SKM-1 treated with dmso at 0.1 percent for 144 hours (cell line): ENCODE results near the gene KLHL17.
"Not testable (repeated sequence)": the region's sequence is repeated elsewhere in the genome, so short reads cannot be mapped to it uniquely, and the experiment has no call there.

Experiments
- DNase-seq: peaks from one replicate; lab custom pipeline; 2025; ENCODE audit not compliant: unreplicated experiment; lab: John Stamatoyannopoulos, UW

Gene KLHL17

DNA sequence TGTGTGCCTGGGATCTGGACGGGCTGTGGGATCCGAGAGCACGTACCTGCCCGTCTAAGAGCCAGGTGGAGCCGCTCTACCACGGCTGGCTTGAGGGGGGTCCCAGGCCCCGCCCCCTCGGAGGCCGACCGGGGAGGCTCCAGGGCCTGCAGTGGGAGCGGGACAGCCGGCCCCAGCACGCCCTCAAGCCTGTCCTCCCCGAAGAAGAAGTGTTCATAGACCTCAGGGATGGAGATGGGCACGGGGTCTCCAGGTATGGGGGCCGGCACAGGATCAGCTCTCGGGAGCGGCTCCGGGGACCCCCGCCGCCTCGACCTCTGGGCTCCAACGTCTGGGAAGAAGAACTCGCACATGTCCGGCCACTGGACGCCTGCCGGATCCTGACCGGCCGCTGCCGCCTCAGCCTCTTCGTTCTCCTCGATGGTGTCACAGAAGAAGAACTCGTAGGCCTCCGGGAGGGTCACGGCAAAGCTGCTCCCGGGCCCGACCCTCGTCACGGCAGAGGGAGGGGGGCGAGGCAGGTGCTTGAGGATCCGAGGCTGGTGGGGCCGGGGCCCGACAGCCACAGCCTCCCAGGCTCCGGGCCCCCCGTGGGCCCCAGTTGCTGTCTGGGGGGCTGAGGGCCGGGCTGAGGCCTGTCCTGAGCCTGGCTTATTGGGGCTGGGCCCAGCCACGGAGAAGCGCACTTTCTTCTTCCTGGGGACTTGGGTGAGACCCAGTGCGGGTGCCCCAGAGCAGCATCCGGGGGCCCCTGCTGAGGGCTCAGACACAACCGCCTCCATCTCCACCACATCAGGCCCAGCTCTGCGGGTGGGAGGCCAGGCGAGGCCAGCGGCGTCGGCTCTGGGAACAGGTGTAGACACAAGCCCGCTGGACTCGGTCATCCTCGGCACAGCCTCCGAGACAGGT lies 18.7 kb downstream of the KLHL17 start:
- DNase-seq = no peak

DNA sequence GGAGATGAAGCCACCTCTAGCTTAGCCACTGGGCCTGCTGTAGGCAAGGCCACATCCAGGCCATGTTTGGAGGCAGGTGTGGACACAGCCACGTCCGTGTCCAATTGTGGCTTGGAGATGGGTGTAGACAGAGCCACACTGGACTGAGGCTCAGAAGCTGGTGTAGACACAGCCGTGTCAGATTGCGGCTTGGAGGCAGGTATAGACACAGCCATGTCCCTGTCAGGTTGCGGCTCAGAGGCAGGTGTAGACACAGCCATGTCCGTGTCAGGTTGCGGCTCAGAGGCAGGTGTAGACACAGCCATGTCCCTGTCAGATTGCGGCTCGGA lies 19.3 kb downstream of the KLHL17 start:
- no peak for DNase-seq

DNA sequence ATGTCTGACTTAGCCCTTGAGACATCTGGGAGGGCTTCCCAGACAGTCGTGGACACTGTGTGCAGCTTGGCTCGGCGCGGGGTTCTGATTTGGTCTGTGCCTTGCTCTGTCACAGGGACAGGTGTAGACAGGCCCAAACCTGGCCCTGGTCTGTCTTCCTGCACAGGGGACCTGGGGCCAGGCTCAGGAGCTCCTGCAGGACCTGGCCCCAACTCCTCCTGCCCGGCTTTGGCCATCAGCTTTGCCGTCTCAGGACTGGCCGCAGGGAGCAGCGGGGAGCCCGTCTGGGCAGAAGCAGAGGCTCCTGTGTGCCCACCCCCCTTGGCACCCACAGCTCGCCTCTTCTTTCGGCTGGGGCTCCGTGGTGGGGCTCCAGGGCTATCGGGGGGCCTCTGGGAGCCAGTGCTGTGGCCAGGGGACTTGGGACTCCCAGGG lies 19.8 kb downstream of the KLHL17 start:
- no peak for DNase-seq

DNA sequence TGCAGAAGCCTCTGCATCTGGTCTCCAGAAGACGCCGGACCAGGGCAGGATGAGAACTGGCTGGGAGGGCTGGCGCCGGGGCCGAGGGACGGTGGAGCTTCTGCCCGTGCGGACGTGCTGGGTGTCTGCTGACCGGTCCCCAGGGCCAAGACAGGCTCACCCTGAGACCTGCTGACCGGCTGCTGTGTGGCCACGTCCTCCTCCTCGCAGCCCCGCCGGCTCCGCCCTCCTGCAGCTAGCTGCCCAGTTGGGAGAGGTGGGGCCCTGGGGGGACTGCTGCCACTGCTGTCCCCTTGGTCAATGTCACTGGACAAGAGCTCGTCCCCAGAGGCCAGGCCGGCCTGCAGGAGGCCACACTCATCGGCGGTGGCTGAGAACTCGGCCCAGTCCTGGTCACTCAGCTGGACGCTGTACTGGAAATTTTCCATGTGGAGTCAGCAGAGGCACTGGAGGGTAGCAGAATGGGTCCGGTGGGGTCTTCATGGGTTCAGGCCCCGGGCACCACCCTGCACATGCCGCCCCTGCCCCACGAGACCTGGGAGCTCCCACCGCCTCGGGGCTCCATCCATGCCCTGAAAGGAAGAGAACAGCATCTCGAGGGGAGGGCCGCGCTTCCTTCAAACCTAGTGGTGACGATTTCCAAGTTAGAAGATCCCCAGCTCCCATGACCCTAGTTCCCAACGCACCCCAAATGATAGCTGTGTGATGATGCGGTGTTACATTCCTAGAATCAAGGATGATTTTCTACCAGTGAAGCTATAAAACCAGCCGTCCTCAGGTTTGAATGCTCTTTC lies 20.4 kb downstream of the KLHL17 start:
- DNase-seq = no peak

DNA sequence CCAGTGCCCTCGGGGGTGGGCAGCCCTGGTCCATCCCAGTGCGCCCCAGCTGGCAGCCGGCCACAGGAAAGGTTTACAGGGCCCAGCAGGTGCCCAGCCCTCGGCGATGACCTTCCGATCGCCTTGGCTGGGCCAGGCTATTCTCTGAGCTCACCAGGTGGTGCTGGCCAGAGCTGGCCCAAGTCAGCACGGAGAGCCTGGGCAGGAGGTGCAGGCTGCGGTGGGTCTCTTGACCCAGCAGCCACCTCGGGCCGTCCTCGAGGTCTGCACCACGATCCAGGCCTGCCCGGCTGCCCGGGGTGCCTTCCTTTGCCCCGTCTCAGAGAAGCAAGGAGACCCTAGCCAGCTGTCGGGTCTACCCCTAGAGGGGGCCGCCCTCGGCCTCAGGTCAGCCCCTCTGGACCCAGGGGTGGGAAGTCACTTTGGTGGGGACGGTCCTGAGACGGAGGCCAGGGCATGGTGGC lies 21.1 kb downstream of the KLHL17 start:
- DNase-seq = no peak

DNA sequence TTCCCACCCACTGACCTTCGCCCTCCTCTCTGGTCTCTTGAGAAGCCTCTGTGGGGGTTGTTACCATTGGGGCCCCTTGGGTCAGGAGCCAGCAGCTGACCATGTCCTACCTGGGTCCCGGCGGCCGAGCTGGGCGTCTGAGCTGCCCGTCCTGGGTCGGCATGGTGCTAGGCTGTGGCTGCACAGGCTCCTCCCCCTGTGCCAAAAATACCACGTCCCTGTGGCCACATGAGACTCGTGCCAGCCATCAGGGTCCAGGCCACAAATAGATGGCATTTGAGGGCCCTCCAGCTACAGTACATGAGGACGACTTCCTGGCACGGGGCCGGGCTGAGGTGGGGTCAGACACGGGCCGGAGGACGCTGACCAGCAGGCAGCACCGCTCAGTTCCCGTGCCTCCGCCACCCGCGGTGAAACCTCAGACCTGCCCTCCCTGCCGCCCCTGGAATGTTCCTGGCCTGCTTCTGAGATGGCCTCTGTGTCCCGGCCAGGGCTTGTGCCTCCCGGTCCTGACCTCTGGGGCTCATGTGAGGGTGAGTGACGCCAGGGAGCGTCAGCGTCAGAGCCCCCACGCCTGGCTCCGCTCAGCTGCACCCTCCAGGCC lies 21.7 kb downstream of the KLHL17 start, which contains the start of gene PERM1:
Gene PERM1, minus strand, starts transcription at position 139 of the 604 bp plus-strand sequence. CDS start 1,064 bp downstream, outside the sequence.
- DNase-seq = no peak

DNA sequence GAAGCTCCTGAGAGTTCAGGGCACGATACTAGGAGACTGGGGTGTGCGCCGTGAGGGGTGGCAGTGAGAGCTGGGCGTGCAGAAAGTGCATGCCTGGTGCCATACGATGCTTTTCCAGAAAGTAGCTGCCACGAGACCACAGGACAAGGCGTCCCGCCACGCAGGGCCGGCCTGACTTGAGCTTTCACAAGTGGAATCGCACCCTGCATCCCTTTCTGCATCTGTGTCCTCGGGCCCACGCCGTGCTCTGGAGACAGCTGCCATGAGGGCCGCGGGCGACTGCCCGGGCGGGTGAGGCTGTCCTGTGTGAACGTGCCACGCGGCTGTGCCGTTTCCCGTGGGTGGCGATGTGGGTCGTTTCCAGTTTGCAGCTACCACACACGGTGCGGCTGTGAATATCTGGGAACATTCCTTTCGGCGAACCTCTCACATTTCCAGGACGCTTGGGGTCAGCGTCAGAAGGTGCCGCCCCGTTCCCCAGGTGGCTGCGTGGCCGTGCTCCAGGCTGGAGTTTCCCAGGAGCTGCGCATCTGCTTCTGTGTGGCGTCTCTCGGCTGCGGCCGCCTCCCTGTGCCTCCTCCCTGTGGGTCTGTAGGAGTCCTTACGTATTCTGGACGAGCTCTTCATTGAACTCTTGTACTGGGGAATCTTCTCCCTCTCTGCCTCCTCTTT lies 22.5 kb downstream of the KLHL17 start:
- no peak for DNase-seq

DNA sequence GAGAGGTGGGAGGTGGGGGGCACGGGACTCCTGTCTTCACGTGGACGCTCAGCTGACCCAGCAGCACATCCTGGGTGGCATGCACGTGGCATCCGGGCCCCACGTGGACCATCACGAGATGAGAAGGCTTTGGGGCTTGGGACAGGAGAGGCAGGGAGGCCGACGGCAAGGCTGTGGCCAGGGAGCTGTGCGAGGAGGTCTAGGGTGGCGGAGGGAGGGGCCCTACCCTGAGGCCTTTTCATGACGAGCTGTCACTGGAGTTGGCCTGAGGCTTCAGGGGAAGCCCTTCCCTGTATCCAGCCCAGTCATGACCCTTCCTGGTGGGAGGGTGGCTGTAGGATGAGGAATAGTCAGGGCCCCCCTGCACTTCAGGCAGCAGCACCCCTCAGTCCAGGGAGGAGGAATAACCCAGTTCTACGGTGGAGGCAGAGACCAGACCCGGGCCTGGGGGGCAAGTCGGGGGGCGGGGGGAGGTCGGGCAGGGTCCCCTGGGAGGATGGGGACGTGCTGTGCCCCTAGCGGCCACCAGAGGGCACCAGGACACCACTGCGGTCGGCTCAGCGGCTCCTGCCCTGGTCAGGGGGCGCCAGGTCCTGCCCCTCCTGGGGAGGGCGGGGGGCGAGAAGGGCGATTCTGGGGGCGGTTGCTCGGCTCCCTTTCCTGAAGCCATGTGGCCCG lies 23.6 kb downstream of the KLHL17 start:
- no peak for DNase-seq

DNA sequence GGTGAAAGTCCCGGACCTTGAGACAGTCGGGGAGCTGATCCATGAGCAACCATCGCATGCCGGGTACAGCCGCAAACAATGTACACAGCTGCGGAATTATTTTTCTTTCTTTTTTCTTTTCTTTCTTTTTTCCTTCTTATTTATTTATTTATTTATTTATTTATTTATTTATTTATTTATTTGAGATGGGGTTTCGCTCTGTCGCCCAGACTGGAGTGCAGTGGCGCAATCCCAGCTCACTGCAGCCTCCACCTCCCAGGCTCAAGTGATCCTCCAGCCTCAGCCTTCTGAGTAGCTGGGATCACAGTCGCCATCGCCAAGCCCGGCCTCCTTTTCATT lies 24.1 kb downstream of the KLHL17 start:
- no peak for DNase-seq

DNA sequence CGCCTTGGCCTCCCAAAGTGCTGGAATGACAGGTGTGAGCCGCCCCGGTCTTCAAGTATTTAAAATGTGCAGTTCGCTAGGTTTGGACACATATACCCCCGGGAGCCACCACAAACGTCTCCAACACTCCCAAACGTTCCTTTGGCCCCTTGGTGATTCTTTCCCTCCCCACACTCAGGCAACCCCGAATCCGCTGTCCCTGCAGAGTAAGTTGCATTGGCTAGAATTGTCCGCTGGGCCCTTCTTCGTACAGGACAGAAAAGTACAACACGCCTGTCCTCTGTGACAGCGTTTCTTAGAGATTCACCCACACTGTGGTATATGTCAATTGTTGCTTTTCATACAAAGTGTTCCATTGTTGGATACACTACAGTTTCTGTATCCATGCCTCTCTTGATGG lies 24.7 kb downstream of the KLHL17 start:
- DNase-seq = no peak

DNA sequence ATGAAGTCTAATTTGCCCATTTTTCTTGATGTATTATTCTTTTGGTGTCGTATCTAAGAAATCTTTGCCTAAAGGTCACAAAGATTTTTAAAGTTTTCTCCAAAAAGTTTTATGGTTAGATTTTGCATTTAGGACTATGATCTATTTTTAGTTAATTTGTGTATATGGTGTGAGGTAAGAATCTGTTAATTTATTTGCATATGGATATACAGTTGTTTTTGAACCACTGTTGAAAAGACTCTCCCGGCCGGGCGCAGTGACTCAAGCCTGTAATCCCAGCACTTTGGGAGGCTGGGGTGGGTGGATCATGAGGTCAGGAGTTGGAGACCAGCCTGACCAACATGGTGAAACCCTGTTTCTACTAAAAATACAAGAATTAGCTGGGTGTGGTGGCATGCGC lies 27.7 kb downstream of the KLHL17 start:
- not testable (repeated sequence) for DNase-seq

DNA sequence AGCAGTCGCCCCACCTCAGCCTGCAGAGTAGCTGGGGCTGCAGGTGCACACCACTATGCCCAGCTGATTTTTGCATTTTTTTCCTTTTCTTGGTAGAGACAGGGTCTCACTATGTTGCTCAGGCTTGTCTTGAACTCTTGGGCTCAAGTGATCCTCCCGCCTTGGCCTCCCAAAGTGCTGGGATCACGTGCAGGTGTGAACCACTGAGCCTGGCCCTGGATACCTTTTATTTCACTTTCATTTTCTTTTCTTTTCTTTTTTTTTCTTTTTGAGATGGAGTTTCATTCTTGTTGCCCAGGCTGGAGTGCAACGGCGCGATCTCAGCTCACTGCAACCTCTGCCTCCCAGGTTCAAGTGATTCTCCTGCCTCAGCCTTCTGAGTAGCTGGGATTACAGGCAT lies 30.9 kb downstream of the KLHL17 start:
- not testable (repeated sequence) for DNase-seq

DNA sequence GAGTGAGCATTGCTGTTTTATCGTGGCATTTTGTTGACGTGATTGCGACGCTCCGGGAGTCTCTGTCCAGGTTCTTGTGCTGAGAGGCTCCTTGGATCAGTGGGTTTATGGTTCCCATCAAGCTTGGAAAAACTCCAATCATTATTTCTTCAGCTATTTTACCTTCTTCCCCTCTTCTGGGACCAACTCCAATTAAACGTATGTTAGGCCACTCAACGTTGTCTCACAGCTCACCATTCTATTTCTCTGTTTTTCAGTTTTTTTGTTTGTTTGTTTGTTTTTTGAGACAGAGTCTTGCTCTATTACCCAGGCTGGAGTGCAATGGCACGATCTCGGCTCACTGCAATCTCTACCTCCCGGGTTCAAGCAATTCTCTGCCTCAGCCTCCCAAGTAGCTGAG lies 31.5 kb downstream of the KLHL17 start:
- no peak for DNase-seq

DNA sequence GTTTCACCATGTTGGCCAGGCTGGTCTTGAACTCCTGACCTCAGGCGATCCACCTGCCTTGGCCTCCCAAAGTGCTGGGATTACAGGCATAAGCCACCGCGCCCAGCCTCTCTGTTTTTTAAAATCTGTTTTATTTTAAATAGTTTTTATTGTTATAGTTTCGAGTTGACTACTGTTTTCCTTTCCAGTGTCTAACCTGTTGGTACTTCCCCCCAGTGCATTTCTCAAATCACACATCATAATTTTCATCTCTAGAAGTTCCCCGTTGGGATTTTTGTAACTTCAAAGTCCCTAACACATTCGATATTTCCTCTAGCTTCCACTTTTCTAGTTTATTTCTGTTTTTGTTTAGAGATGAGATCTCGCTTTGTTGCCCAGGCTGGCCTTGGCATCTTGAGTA lies 32.0 kb downstream of the KLHL17 start:
- DNase-seq = no peak

DNA sequence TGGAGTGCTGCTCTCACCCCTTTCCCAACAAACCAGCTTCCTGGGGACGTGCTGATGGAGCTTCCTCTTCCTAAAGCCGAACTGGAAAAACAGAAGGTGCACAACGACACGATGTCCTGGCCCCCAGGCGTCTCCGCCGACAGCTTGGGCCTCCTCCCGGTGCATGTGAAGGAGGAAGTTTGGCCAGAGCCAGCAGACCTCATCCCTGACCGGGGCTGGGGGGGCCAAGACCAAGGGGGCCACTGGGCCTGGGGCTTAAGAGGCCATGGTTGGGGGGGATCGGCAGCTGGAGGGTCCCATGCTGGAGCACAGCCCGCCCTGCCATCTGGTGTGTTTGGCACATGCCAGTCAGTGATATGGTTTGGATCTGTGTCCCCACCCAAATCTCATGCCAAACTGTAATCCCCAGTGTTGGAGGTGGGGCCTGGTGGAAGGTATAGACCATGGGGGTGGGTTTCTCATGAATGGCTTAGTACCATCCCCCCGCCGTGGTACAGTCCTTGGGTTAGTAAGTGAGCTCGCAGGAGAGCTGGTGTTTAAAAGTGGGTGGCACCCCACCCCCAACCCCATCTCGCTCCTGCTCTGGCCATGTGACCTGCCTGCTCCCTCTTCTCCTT lies 33.1 kb downstream of the KLHL17 start:
- no peak for DNase-seq

DNA sequence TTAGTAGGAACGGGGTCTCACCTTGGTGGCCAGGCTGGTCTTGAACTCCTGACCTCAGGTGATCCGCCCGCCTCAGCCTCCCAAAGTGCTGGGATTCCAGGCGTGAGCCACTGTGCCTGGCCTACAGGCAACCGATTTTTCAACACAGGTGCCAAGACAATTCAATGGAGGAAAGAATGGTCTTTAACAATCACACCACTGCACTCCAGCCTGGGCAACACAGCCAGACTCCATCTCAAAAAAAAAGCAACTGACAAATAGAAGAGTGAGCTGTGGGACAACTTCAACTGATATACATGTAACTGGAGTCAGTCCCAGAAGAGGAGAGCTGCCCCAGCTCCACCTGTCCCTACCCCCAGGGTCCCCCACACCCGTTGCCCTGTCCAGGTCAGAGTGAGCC lies 34.2 kb downstream of the KLHL17 start:
- not testable (repeated sequence) for DNase-seq

DNA sequence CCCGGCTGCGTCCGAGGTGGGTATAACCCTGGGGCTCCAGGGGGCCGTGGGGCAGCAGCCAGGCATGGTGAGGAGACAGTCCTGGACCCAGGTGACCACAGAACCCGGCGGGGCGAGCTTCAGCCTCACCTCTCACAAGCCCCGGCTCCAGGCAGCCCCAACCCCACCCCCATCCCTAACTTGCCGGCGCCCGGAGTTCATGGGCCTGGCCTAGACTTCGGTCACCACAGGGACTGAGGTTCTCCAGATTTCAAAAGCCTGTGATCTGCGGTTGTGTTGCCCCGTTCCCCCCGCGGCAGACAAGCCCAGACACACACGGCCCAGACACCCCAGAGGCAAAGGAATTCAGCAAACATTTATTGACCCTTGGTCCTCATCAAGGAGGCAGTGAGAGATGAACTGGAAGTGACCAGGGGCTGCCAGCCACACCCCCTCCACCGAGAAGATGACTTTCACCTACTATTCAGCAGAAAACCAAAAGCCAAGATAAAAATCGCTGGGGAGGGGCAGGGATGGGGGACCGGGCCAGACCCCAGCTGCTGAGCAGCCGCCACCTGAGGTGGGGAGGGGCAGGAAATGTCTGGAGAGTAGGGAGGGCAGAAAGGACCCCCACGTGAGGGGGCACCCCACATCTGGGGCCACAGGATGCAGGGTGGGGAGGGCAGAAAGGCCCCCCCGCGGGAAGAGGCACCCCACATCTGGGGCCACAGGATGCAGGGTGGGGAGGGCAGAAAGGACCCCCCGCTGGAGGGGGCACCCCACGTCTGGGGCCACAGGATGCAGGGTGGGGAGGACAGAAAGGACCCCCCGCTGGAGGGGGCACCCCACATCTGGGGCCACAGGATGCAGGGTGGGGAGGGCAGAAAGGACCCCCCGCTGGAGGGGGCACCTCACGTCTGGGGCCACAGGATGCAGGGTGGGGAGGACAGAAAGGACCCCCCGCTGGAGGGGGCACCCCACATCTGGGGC lies 35.6 kb downstream of the KLHL17 start:
- no peak for DNase-seq

DNA sequence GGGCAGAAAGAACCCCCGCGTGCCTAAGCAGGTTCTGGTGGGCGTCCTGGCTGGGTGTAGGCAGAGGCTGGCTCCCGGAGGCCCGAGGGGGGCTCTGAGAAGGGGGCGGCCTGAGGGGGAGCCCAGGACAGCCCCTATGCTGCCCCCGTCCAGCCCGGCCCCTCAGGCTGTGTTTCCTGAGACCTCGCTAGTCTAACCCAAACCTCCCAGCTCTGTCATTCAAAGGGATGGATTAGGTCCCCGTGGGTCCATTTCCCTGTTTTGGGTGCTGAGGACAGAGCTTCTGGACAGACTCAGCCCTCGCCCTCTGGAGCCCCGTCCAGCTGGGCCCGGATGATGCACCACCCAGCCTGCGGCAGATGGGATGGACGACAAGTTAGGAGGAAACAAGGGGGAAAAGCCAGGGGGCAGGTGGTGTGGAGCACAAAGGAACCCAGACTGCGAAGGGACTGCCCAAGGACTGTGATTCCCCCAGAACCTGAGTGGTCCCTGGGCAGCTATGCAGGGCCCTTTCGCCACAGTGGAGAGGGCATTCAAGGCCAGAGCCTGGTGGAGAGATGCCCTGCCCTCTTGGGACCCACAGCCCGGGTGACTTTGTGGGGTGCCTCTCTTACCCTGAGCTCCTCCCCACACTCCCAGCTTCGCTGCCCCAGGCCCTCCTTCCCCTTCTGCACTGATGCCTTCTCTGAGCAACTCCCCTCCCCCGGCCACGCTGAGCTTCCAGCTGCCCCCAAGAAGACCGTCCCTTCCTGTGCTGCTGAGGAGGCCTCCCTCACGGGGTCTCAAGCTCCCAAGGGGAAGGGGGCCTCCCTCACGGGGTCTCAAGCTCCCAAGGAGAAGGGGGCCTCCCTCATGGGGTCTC lies 36.7 kb downstream of the KLHL17 start:
- no peak for DNase-seq
